GM21367 (cell line): ENCODE data around the gene FNDC3B.

Source experiments
- ATAC-seq: cut with Tn5 transposase; IDR thresholded peaks from one replicate; pipeline ENCODE4 v1.9.1; 2021; ENCODE audit not compliant: unreplicated experiment

Gene FNDC3B

GRCh38 chr3:172378439-172378838, 339.1 kb downstream of the FNDC3B start:
- no peak for ATAC-seq

GRCh38 chr3:172379372-172379771, 340.0 kb downstream of the FNDC3B start:
- ATAC-seq, result no peak

- ATAC-seq, result no peak
Observed at GRCh38 chr3:172380632-172381031, 341.3 kb downstream of the FNDC3B start.

GRCh38 chr3:172383306-172383796, 344.0 kb downstream of the FNDC3B start:
- ATAC-seq, result no peak

- no peak for ATAC-seq
Observed at GRCh38 chr3:172384836-172385235, 345.5 kb downstream of the FNDC3B start.

- no peak for ATAC-seq
Observed at GRCh38 chr3:172387728-172388127, 348.4 kb downstream of the FNDC3B start.

GRCh38 chr3:172388412-172389078, 349.2 kb downstream of the FNDC3B start:
- ATAC-seq, result no peak

GRCh38 chr3:172390792-172391191, 351.4 kb downstream of the FNDC3B start:
- no peak for ATAC-seq

GRCh38 chr3:172391592-172392302, 352.4 kb downstream of the FNDC3B start:
- ATAC-seq, result no peak

- ATAC-seq, result no peak
Observed at GRCh38 chr3:172394692-172395091, 355.3 kb downstream of the FNDC3B start.

- ATAC-seq, result no peak
Observed at GRCh38 chr3:172396400-172396799, 357.0 kb downstream of the FNDC3B start.

- ATAC-seq, result no peak
Observed at GRCh38 chr3:172397716-172398405, 358.5 kb downstream of the FNDC3B start.

- no peak for ATAC-seq
Observed at GRCh38 chr3:172398484-172398883, 359.1 kb downstream of the FNDC3B start.

GRCh38 chr3:172402090-172402489, 362.7 kb downstream of the FNDC3B start:
- ATAC-seq, result no peak

- no peak for ATAC-seq
Observed at GRCh38 chr3:172402892-172403643, 363.7 kb downstream of the FNDC3B start.

GRCh38 chr3:172404237-172404962, 365.0 kb downstream of the FNDC3B start:
- no peak for ATAC-seq

- ATAC-seq, result no peak
Observed at GRCh38 chr3:172405914-172406313, 366.5 kb downstream of the FNDC3B start.

GRCh38 chr3:172407872-172408271, 368.5 kb downstream of the FNDC3B start:
- ATAC-seq, result no peak

GRCh38 chr3:172410702-172411477, 371.5 kb downstream of the FNDC3B start:
- no peak for ATAC-seq

- ATAC-seq, result no peak
Observed at GRCh38 chr3:172411478-172411947, 372.1 kb downstream of the FNDC3B start.
